Astrocyte of the spinal cord (primary cell): Measurements from ENCODE around the gene MYH4.

Experiments
- DNase-seq: peaks from one replicate; pipeline ENCODE4 v3.0.0; 2011; ENCODE audit warnings: low read depth, low spot score
- H3K4me3 ChIP-seq: 2 replicates; pipeline ENCODE4 v1.5.1; 2011; ENCODE audit warnings: low read depth, mild to moderate bottlenecking, low read length, moderate library complexity
- in situ Hi-C: cut with HindIII; loops from 2 replicates; pipeline ENCODE4 v1.10.0; 2017; ENCODE audit warnings: low sequenced_read_pairs
- TF ChIP-seq, protein P1 (sequence below): IDR thresholded peaks from 2 replicates; pipeline ENCODE4 v1.5.1; 2012; ENCODE audit warnings: low read depth, mild to moderate bottlenecking, low read length, inconsistent platforms

The MYH4 gene

DNA sequence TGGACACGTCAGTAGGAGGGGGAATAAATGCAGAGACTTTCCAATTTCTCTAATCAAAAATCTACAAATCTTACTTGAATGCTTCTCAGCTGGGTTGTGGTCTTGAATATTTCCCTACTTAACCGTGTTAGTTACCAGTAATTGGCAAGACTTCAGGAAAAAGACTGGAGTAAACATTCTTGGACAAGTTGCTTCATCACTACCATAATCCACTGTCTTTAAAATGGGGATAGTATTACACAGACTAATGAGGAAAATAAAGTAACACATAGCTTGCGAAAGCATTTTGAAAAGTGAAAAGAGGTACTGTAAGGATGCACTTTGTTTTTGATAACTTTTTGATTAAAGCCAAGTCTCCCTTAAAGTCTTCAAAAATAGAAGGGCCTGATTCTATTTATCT, 30.6 kb upstream of the MYH4 start:
- TF ChIP-seq, protein P1, sequence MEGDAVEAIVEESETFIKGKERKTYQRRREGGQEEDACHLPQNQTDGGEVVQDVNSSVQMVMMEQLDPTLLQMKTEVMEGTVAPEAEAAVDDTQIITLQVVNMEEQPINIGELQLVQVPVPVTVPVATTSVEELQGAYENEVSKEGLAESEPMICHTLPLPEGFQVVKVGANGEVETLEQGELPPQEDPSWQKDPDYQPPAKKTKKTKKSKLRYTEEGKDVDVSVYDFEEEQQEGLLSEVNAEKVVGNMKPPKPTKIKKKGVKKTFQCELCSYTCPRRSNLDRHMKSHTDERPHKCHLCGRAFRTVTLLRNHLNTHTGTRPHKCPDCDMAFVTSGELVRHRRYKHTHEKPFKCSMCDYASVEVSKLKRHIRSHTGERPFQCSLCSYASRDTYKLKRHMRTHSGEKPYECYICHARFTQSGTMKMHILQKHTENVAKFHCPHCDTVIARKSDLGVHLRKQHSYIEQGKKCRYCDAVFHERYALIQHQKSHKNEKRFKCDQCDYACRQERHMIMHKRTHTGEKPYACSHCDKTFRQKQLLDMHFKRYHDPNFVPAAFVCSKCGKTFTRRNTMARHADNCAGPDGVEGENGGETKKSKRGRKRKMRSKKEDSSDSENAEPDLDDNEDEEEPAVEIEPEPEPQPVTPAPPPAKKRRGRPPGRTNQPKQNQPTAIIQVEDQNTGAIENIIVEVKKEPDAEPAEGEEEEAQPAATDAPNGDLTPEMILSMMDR: no peak
- in situ Hi-C loops: no loop called here
- no peak overlapping the region for H3K4me3 ChIP-seq
- no peak for DNase-seq

DNA sequence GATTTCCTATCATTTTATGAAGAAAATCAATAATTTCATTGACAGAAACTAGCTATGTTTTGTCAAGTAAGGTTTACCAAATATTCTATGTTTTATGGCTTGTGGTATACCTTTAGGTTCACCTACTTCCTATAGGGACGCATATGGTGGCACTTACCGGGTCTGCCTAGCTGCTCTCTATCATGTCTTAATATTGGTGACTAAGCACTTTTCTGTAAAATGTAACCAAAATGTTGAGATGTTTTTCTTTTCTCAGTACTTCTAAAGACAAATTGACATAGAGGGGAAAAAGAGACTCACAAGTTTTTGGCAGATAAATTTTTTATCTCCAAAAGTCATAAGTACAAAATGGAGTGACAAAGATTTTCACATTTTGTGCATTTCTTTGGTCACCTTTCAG, 22.6 kb upstream of the MYH4 start:
- TF ChIP-seq, protein P1: no peak
- H3K4me3 ChIP-seq: no peak overlapping the region
- in situ Hi-C loops: no loop called here
- no peak for DNase-seq

DNA sequence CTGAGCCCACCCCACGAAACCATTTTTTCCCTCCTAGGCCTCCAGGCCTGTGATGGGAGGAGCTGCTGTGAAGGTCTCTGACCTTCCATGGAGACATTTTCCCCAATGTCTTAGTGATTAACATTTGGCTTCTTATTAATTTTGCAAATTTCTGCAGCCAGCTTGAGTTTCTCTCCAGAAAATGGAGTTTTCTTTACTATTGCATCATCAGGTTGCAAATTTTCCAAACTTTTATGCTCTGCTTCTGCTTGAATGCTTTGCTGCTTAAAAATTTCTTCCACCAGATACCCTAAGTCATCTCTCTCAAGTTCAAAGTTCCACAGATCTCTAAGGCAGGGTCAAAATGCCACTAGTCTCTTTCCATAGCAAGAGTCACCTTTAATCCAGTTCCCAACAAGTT, 12.9 kb upstream of the MYH4 start:
- in situ Hi-C loops: no loop called here
- H3K4me3 ChIP-seq: no peak overlapping the region
- no peak for DNase-seq
- TF ChIP-seq, protein P1: no peak

DNA sequence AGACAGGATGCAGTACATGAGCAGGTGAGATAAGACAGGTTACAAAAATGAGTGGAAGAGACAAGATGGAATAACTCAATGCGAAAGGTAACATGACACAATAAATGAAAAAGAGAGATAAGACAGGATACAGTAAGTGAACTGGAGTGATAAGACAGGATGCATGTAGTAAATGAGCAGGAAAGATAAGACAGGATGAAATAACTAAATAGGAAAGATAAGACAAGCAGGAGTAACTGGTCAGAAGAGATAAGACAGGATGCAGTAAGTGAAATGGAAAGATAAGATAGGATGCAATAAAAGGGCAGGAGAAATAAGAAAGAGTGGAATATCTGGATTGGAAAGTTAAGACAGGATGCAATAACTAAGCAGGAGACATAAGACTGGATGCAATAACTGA, 8.3 kb upstream of the MYH4 start:
- H3K4me3 ChIP-seq: no peak overlapping the region
- TF ChIP-seq, protein P1: no peak
- in situ Hi-C loops: no loop called here
- no peak for DNase-seq

DNA sequence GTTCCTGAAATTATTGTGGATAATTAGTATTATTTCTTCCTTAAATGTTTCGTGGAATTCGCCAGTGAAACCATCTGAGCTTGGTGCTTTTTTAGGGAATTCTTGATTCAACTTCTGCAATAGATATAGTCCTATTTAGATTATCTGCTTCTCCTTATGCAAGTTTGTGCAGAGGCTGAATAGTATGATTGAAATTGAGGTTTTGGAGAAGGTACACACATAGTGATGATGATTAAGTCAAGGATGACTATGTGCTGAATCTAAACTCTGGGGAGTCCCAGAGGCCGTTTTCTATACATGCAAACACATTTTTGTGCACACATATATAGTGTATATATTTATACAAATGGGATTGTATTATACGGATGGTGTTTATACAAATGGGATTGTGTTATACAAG, 5.2 kb upstream of the MYH4 start:
- H3K4me3 ChIP-seq: no peak overlapping the region
- in situ Hi-C loops: no loop called here
- DNase-seq: no peak
- TF ChIP-seq, protein P1: no peak

DNA sequence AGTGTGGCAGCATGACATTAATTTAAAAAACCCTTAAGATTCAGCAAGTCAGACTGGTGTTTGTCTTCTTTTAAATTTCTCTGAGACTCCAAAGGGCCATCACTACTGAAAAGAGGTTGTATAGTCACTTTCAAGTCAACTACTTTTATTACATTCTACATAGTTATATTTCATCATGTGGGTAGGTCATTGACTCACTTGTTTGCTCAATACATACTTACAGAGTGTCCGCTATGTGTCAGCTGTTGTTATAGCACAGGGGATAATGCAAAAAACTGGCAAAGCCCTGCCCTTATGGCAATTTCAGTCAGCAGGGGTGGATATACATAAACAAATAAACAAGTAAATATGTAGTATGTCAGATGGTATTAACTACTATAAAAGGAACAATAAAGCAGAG, 2.5 kb upstream of the MYH4 start:
- in situ Hi-C loops: no loop called here
- H3K4me3 ChIP-seq: no peak overlapping the region
- TF ChIP-seq, protein P1: no peak
- DNase-seq: no peak

DNA sequence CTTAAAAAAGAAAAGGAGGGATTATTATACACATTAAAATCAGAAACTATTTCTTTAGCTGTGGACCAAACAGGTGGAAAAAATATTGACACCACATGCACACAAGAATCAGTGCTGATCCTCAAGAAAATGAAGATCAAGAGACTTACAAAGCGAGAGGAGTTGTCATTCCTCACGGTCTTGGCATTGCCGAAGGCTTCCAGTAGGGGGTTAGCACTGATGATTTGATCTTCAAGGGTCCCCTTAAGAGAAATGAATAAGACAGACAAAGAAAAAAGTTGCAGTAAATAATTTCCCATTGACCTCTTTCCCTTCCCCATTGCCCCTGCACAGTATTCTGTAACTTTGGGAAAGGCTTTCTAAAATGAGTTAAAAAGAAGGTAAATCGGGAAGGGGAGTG, 6.0 kb downstream of the MYH4 start:
- DNase-seq: no peak
- in situ Hi-C loops: no loop called here
- no peak overlapping the region for H3K4me3 ChIP-seq
- TF ChIP-seq, protein P1: no peak
